Kidney glomerular epithelial cell (primary cell): ENCODE data around the gene GRIK1.

ENCODE experiments used
- DNase-seq: peaks from one replicate; lab custom pipeline; 2025; lab: John Stamatoyannopoulos, UW

Gene GRIK1

GRCh38 chr21:29786496-29787360 lies 153.1 kb downstream of the GRIK1 start:
- DNase-seq = no peak

GRCh38 chr21:29777160-29777559 lies 162.6 kb downstream of the GRIK1 start:
- DNase-seq = no peak

- no peak for DNase-seq
These were observed 164.3 kb downstream of the GRIK1 start for GRCh38 chr21:29775462-29775861.

GRCh38 chr21:29771491-29772066 lies 168.2 kb downstream of the GRIK1 start:
- peak; percentile 22 for DNase-seq

GRCh38 chr21:29763674-29764073 lies 176.1 kb downstream of the GRIK1 start:
- DNase-seq = no peak

- no peak for DNase-seq
These were observed 177.2 kb downstream of the GRIK1 start for GRCh38 chr21:29762570-29763082.

DNA sequence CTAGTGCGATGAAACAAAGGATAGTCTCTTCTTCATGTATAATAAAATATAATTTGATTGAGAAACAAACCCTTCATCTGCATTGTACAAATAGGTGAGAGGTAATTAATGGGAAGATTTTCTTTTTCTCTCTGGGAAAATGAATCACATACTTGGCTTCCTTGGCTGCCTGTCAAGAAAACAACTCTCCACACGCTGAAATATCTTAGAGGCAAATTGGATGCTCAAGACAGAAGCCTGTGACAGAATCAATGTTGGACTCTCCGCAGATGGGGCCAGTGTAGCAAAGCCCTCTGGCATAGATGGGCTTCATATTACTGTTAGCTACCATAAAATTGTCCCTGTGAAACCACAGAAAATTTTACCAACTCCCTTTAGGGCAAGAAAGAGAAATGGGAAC lies 186.6 kb downstream of the GRIK1 start:
- DNase-seq = no peak

- DNase-seq = no peak
These were observed 188.2 kb downstream of the GRIK1 start for GRCh38 chr21:29751473-29752185.

- DNase-seq = no peak
These were observed 189.8 kb downstream of the GRIK1 start for GRCh38 chr21:29749957-29750356.

DNA sequence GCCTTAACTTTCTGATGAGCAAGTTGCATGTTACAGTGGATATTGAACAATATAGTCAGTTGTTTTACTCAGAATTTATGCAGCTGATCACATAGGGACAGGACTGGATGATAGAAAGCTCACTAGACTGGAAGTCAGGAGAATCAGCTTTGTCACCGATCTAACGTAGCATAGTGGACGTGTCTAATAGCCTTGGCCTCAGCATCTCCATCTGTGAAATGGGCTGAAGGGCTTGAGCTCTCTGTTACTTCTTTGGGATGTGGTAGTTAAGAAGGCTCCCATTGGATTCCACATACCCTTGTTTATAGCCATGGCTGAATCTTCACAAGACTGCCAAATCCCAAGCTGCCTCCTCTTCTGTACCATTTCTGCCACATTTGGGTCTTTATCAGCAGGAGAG lies 190.6 kb downstream of the GRIK1 start:
- no peak for DNase-seq

- no peak for DNase-seq
These were observed 191.2 kb downstream of the GRIK1 start for GRCh38 chr21:29748391-29749167.

- DNase-seq = no peak
These were observed 198.0 kb downstream of the GRIK1 start for GRCh38 chr21:29741761-29742160.

GRCh38 chr21:29739176-29739575 lies 200.6 kb downstream of the GRIK1 start:
- DNase-seq = no peak

- no peak for DNase-seq
These were observed 201.1 kb downstream of the GRIK1 start for GRCh38 chr21:29738730-29739129.

DNA sequence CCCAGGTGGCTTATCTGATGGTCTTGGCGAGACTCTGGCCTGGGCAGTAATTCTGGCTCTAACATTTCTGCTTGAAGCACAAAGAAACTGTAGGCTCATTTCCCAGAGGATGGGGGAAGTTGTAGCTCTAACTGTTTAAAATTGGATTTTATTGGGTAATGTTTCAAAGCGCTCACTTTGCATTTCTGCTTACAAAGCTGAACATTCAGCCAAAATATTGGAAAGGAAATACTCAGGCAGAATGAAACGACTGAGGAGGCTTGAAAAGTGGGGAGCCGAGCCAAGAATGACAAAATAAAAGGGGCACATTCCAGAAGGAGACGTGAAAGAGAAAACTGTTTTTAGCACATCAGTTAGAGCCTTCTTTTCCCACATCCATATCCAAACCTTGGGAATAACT lies 202.6 kb downstream of the GRIK1 start:
- no peak for DNase-seq

DNA sequence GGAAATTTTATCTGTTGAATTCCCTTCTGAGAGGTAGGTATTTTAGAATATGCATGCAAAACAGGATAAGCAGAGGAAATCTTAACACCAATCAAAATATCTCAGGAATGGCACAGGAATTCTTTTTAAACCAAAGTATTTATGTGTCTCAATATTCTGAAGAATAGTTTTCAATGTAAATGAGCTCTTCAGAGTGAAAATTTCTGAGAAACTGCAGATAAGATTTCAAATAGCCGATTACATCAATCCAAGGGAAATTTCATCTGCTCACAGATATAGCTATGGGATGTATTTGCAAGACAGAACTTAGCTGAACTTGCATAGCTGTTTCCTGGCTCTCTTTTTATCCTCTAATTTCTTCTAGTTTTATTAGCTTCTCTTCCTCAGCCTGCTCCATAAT lies 209.5 kb downstream of the GRIK1 start:
- no peak for DNase-seq

DNA sequence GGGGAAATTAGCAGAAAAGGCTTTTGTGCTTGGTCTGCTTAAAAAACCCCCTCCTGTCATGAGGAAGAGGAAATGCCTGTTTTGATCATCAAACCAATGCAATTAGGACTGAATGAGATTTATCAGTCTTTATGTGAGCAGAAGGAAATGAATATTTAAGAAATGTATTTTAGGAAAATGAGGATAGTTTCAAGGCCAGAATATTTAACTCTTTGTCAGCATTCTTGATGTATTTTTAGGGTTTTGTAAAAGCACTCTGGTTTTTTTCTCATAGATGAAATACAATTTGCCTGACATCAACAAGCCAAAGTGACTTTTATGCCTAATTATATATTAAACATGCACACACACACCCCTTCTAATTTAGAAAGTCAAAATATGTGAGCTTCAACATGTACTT lies 213.8 kb downstream of the GRIK1 start:
- DNase-seq = no peak

DNA sequence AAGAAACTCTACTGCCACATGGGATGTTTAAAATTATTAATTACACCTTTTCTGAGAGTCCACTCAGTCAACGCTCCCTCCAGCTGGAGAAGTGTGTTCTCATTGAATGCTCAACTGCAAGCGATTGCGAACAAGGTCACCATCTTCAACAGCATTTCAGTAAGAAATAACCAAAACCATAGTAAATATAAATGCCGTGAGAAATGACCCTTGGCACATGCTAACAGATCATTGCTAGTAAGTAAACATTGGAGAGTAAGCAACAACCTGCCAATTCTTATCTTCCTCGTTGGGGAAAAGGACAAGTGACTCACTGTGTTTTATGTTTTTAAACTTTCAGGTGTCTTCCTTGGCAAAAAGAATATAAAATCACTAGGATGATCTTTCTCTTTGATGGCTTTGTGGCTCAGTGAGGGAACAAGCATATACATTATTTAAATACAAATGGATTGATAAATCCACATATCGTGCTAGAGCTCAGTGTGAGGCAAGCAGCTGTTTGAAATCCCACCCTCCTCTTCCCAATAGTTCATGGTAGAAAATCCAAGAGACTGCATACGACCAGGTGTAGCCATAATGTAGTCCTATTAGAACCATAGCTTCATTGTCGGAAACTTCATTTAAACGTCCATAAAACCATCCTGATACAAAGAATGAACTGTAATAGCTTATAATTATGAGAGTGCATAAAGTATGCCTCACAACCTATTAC lies 214.6 kb downstream of the GRIK1 start:
- DNase-seq = no peak

GRCh38 chr21:29721964-29722363 lies 217.8 kb downstream of the GRIK1 start:
- DNase-seq = no peak

- DNase-seq = no peak
These were observed 218.6 kb downstream of the GRIK1 start for GRCh38 chr21:29721221-29721620.

DNA sequence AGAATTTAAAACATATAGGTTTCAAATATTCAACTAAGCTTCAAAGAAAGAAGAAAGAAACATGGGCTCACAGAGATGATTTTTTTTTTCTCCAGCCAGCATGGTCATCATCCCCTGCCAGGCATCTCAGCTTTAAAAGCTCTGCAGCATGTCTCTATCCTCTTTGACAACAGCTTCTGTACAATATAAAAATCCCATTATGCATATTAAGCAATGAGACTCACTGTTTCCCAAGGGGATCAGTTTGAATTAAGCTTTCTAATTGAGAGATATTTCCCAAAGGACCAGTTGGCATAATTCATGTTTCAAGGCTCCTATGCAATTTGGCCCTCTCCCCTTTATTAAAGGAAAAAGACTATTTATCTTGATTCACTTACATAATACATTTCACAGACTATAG lies 220.3 kb downstream of the GRIK1 start:
- no peak for DNase-seq
